Left ventricle myocardium inferior (tissue), 1 donor: ENCODE data around the gene ZNF568. TPM values are rescaled to one million over a fixed set of nuclear protein-coding genes. Genes with fewer than 3 reads are reported as not detected.

Experiments used
- DNase-seq: peaks from one replicate; pipeline ENCODE4 v3.0.0-alpha.2; 2020
- H3K27ac ChIP-seq: fragments of 200-600 bp; replicated peaks from 2 replicates; pipeline ENCODE4 v1.8.0; 2021
- H3K27me3 ChIP-seq: fragments of 200-600 bp; 2 replicates; pipeline ENCODE4 v1.8.0; 2021; ENCODE audit warnings: low read depth
- H3K36me3 ChIP-seq: fragments of 200-600 bp; 2 replicates; pipeline ENCODE4 v1.8.0; 2021
- H3K4me1 ChIP-seq: fragments of 200-600 bp; 2 replicates; pipeline ENCODE4 v1.8.0; 2021
- H3K4me3 ChIP-seq: fragments of 200-600 bp; 2 replicates; pipeline ENCODE4 v1.8.0; 2021; ENCODE audit warnings: mild to moderate bottlenecking, moderate library complexity
- H3K9me3 ChIP-seq: fragments of 200-600 bp; replicated peaks from 2 replicates; pipeline ENCODE4 v1.8.0; 2021
- intact Hi-C: fragments of 100-400 bp; cut with micrococcal nuclease; formaldehyde crosslinking; loops from one replicate; pipeline ENCODE4 v1.11.0; 2022
- total RNA-seq: library from RNA; stranded (reverse); fragmentation: NEBNext Ultra II Directional; extraction: Animal tissue kit (Norgen Biotek cat#: 25700); gene quantifications from one replicate; pipeline ENCODE4 v1.2.1, GENCODE V29; 2021
- TF ChIP-seq, protein P1 (sequence below): fragments of 200-600 bp; IDR thresholded peaks from 2 replicates; pipeline ENCODE4 v1.8.0; 2021; ENCODE audit warnings: antibody characterized with exemption, mild to moderate bottlenecking, borderline replicate concordance
- donor health status: DM: no; HTN: yes; CAD: no; lungs with severe emphysema.

Gene ZNF568
- total RNA-seq, 1 donor from 2014 or later: 7.1 TPM

DNA sequence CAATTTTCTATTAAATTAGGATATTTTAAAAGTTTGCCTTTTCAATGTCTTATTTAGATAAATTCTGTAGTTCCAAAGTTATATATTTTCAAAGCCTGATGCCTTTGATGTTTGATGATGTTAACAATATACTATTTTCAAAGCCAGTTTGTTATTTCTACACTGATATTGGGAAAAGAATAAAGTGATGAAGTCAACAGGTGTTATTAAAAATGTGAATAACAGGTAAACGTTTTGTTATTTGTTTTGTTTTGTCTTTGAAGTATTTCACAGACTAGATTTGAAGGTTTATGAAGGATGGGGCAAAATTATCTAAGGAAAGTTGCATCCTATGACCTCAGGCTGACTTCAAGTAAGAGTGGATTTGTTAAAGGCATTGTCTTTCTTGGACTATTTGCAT lies 129.0 kb downstream of the ZNF568 start:
- DNase-seq: no peak
- intact Hi-C loops: no loop called here
- no peak overlapping the region for H3K27ac ChIP-seq
- H3K4me1 ChIP-seq: no peaks in the 10 kb centered on the region
- no peaks in the 10 kb centered on the region for H3K36me3 ChIP-seq
- TF ChIP-seq, protein P1, sequence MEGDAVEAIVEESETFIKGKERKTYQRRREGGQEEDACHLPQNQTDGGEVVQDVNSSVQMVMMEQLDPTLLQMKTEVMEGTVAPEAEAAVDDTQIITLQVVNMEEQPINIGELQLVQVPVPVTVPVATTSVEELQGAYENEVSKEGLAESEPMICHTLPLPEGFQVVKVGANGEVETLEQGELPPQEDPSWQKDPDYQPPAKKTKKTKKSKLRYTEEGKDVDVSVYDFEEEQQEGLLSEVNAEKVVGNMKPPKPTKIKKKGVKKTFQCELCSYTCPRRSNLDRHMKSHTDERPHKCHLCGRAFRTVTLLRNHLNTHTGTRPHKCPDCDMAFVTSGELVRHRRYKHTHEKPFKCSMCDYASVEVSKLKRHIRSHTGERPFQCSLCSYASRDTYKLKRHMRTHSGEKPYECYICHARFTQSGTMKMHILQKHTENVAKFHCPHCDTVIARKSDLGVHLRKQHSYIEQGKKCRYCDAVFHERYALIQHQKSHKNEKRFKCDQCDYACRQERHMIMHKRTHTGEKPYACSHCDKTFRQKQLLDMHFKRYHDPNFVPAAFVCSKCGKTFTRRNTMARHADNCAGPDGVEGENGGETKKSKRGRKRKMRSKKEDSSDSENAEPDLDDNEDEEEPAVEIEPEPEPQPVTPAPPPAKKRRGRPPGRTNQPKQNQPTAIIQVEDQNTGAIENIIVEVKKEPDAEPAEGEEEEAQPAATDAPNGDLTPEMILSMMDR: no peak
- H3K27me3 ChIP-seq: no peaks in the 10 kb centered on the region
- no peak overlapping the region for H3K4me3 ChIP-seq
- peaks cover 88% of the 10 kb centered on the region for H3K9me3 ChIP-seq

Other genes with a start within 250 kb of the ZNF568 start
- 9.8 TPM for gene ZNF461, start 249.5 kb upstream of the ZNF568 start, total RNA-seq
- 3.8 TPM for gene ZNF567, start 228.7 kb upstream of the ZNF568 start, total RNA-seq
- gene ZNF850, start 143.5 kb upstream of the ZNF568 start, total RNA-seq: 5.2 TPM
- 7.3 TPM for gene ZNF790, start 77.9 kb upstream of the ZNF568 start, total RNA-seq
- 2.9 TPM for gene ZNF345, start 65.5 kb upstream of the ZNF568 start, total RNA-seq
- 2.3 TPM for gene ZNF829, start within 50 bp of the ZNF568 start, total RNA-seq
- 9.6 TPM for gene ZNF420, start 162.1 kb downstream of the ZNF568 start, total RNA-seq